Lung (tissue), 12 donors: Measurements from ENCODE around the gene GRM8. TPM values are rescaled to one million over a fixed set of nuclear protein-coding genes. Genes with fewer than 3 reads are reported as not detected.

Source experiments
- ATAC-seq: fragments of 200-7000 bp; cut with Tn5 transposase; one replicate; pipeline ENCODE4 v1.9.1; 2020; ENCODE audit warnings: moderate number of reproducible peaks; ENCODE audit not compliant: insufficient read depth, low FRiP score
- DNase-seq, 3 donors: peaks; one replicate each; pipeline ENCODE4 v3.0.0-alpha.2; 2013 to 2017
- H3K27ac ChIP-seq, 2 donors: one replicate each; pipeline ENCODE4 v1.5.1; 2013; ENCODE audit warnings: mild to moderate bottlenecking in 2 of 2, moderate library complexity in 2 of 2, control low read depth in 1 of 2, inconsistent platforms in 1 of 2, low read depth in 1 of 2, low read length in 1 of 2
- H3K27me3 ChIP-seq, 3 donors: one replicate each; pipeline ENCODE4 v1.5.1; 2013; ENCODE audit warnings: low read length in 2 of 3; ENCODE audit not compliant: control insufficient read depth in 3 of 3, insufficient read depth in 3 of 3
- H3K36me3 ChIP-seq, 4 donors: one replicate each; pipeline ENCODE4 v1.5.1; 2013; ENCODE audit warnings: low read length in 4 of 4, mild to moderate bottlenecking in 1 of 4, moderate library complexity in 1 of 4; ENCODE audit not compliant: control insufficient read depth in 4 of 4, insufficient read depth in 4 of 4
- H3K4me1 ChIP-seq, 5 donors: one replicate each; pipeline ENCODE4 v1.5.1; 2013; ENCODE audit warnings: low read length in 5 of 5, mild to moderate bottlenecking in 2 of 5, moderate library complexity in 1 of 5; ENCODE audit not compliant: control insufficient read depth in 5 of 5, insufficient read depth in 5 of 5
- H3K4me3 ChIP-seq: one replicate; pipeline ENCODE4 v1.5.1; 2013; ENCODE audit warnings: mild to moderate bottlenecking, control low read depth, moderate library complexity
- H3K9ac ChIP-seq, 2 donors: one replicate each; pipeline ENCODE4 v1.5.1; 2013; ENCODE audit warnings: low read length in 2 of 2, control low read depth in 1 of 2; ENCODE audit not compliant: insufficient read depth in 1 of 2
- H3K9me3 ChIP-seq, 4 donors: one replicate each; pipeline ENCODE4 v1.5.1; 2013; ENCODE audit warnings: low read length in 3 of 4, mild to moderate bottlenecking in 1 of 4, moderate library complexity in 1 of 4; ENCODE audit not compliant: control insufficient read depth in 4 of 4, insufficient read depth in 3 of 4
- CTCF ChIP-seq: IDR thresholded peaks from 2 replicates; pipeline ENCODE4 v1.5.1; 2012; ENCODE audit warnings: mild to moderate bottlenecking; ENCODE audit errors: control extremely low read depth, extremely low read depth
- WGBS, 2 donors: extraction: QIAGEN DNeasy Blood & Tissue Kit; methylation state at CpG; one replicate each; pipeline ENCODE4 v1.1.7; 2013; 5-methylcytosine and 5-hydroxymethylcytosine counted together
- polyA plus RNA-seq, 2 donors: library from polyadenylated mRNA; stranded (reverse); fragments of 200-250 nt; gene quantifications; one replicate each; pipeline ENCODE4 v1.2.1, GENCODE V29; 2013
- total RNA-seq, 2 donors: library from RNA; depleted of rRNA in 1 of 2; stranded (reverse); fragments of >200 nt in 1 of 2; gene quantifications; one replicate each; pipeline ENCODE4 v1.2.1, GENCODE V29; 2014 to 2021
- donor health status: control.
- donor health status: control.
- donor health status: Bipolar disorder and iron deficiency.
- donor health status: healthy.
- donor health status: DM: yes; HTN: yes; CAD: no.

The GRM8 gene
- total and polyA plus RNA-seq, 4 donors: 0.01 to 0.83 (median 0.24) TPM; not detected in 1

- Histone ChIP-seq H3K27ac (no peak overlapping the region), H3K36me3 (no peaks in the 10 kb centered on the region), H3K4me3 (no peak overlapping the region), H3K9me3 (peaks cover 0 to 4% (median 0%) of the 10 kb centered on the region in 4 donors), H3K9ac (no peak overlapping the region), H3K27me3 (no peaks in the 10 kb centered on the region), H3K4me1 (no peaks in the 10 kb centered on the region)
- TF ChIP-seq CTCF: no peak
- 97 to 98% methylated on average over 28 to 31 of the region's 31 CpGs for WGBS, 2 donors
- ATAC-seq (no peak), DNase-seq (no peak)
Observed at GRCh38 chr7:126806614-126807013, 446.1 kb downstream of the GRM8 start.

DNA sequence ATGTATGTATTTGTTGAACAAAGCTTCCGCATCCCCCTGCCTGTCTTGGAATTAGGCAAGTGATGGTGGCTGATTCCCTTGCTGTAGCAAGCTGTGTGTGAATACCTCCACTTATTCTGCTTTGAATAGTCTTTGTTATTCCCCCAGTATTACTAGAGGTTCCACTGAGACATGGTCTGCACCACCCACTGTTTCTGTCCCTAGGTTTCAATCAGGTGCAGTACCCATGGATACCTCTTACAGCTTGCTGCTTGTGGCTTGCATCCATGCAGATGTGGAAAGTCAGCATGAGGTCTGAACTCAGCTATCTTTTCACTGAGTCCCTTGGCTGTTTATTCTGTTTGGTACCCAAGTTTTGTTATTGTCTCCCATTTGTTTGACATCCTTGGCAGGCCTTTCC is 447.4 kb downstream of the GRM8 start:
- no peak overlapping the region for H3K27ac ChIP-seq
- no peak overlapping the region for H3K4me3 ChIP-seq
- no peak for TF ChIP-seq CTCF
- H3K4me1 ChIP-seq: no peaks in the 10 kb centered on the region
- H3K27me3 ChIP-seq: no peaks in the 10 kb centered on the region
- H3K36me3 ChIP-seq: no peaks in the 10 kb centered on the region
- WGBS, 2 donors: 85 to 94% methylated on average over 1 of the region's 1 CpG
- ATAC-seq (no peak), DNase-seq (no peak)
- H3K9me3 ChIP-seq: peaks cover 0 to 4% (median 0%) of the 10 kb centered on the region in 4 donors
- H3K9ac ChIP-seq: no peak overlapping the region

DNA sequence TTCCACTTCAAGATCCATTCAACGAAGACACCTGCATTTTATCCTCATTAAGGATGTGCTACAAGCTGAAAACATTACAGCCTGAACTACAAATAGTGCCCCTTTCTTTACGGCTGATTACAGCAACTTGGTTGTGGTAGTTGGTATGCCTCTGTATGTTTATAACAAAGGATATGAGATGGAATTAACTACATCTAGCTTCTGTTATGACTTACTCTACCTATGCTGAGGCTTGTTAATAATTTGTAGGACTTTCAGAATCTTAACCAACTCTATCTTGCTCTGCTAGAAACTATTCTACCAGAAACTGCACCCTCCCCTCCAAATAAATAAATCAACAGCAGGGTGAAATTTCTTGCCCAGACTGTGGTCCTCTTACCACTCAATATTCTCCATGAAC is 448.1 kb downstream of the GRM8 start:
- Histone ChIP-seq H3K4me3 (no peak overlapping the region), H3K9me3 (peaks cover 0 to 4% (median 0%) of the 10 kb centered on the region in 4 donors), H3K36me3 (no peaks in the 10 kb centered on the region), H3K27ac (no peak overlapping the region), H3K27me3 (no peaks in the 10 kb centered on the region), H3K4me1 (no peaks in the 10 kb centered on the region), H3K9ac (no peak overlapping the region)
- TF ChIP-seq CTCF: no peak
- no peak for DNase-seq
- ATAC-seq: no peak
- 44 to 74% methylated on average over 2 of the region's 2 CpGs for WGBS, 2 donors

- WGBS, 2 donors: 46 to 65% methylated on average over 2 of the region's 2 CpGs
- Histone ChIP-seq H3K9ac (no peak overlapping the region), H3K9me3 (peaks cover 0 to 4% (median 0%) of the 10 kb centered on the region in 4 donors), H3K4me1 (no peaks in the 10 kb centered on the region), H3K36me3 (no peaks in the 10 kb centered on the region), H3K27ac (no peak overlapping the region), H3K4me3 (no peak overlapping the region), H3K27me3 (no peaks in the 10 kb centered on the region)
- DNase-seq (no peak), ATAC-seq (no peak)
- TF ChIP-seq CTCF: no peak
Observed at GRCh38 chr7:126803990-126804389, 448.8 kb downstream of the GRM8 start.
